Measurements from ENCODE around the gene CST8. TPM values are rescaled to one million over a fixed set of nuclear protein-coding genes. Genes with fewer than 3 reads are reported as not detected.

Gene CST8, protein sequence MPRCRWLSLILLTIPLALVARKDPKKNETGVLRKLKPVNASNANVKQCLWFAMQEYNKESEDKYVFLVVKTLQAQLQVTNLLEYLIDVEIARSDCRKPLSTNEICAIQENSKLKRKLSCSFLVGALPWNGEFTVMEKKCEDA
- not detected for polyA plus RNA-seq (2013)

DNA sequence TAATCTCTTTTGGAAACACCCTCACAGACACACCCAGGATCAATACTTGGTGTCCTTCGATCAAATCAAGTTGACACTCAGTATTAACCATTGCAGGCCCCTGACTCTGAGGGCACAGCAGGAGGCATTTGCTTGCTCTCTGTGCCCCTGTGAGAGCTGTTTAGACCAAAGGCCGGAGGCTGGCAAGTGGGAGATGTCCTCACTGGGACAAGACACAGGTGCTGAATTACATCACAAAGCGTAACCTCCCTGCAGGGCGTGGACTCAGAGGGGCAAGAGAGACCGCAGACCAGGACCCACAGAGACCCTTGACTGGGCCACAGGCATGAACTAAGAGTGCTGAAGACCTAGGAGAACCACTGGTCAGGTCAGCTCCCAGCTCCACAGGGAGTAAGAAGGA is at the start of gene CST8:
TSS of gene CST8 (plus strand) at position 301 of the 400 bp plus-strand sequence. CDS start 551 bp downstream, outside the sequence.
- H3K36me3 ChIP-seq (ENCODE audit: control insufficient read depth in 4 of 4, insufficient read depth in 4 of 4, low read length in 3 of 4), result no peaks in the 10 kb centered on the region
- 93% methylated on average over 5 of the region's 5 CpGs for WGBS (ENCODE audit: insufficient coverage)
- CTCF ChIA-PET, result interaction anchor here (1.1 kb wide), 1 partner anchor 49 kb away, joined by 3 read pairs; no protein-coding TSS in a partner anchor

DNA sequence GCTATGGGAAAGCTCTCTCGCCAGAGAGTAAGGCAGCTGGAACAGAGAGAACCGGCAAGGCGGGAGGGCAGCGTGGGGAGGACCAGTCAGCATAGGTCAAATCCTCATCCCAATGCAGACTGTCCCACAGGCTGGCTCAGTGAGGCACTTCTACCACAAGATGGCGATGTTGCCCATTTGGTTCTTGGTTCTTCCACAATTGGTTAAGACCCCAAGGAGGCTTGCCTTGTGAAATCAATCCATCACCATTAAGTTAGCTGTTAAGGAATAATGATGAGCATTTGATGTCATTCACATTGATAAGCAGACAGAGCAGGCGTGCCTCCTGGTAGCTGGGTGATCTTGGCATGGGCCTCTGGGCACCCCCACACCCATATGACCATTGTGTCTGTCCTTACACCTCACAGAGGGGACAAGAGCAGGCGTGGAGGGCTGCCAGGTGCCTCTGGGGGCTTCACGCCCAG is 49.0 kb upstream of the CST8 start:
- no peaks in the 10 kb centered on the region for H3K4me1 ChIP-seq (ENCODE audit: control extremely low read depth in 1 of 4, control insufficient read depth in 4 of 4, insufficient read depth in 4 of 4, low read length in 3 of 4)
- ChIA-PET POLR2A (no interaction called here), CTCF (interaction anchor here (0.6 to 8.8 kb wide), 19 partner anchors 8 to 227 kb away, joined by 3 to 118 read pairs (median 4); partner anchors contain the start of genes CST11, CST8 and NAPB)
- no peaks in the 10 kb centered on the region for H3K27me3 ChIP-seq (replicated peaks in 2 of 5; ENCODE audit: control insufficient read depth in 4 of 5, insufficient read depth in 5 of 5, low read length in 4 of 5)
- no peak overlapping the region for H3K4me3 ChIP-seq (ENCODE audit: control insufficient read depth in 1 of 7, extremely low read depth in 1 of 7, insufficient read depth in 4 of 7, low read depth in 2 of 7, low read length in 6 of 7)
- H3K9me3 ChIP-seq (ENCODE audit: control extremely low read depth in 1 of 5, control insufficient read depth in 4 of 5, insufficient read depth in 2 of 5, low read depth in 1 of 5, low read length in 4 of 5), result no peaks in the 10 kb centered on the region
- H3K27ac ChIP-seq (ENCODE audit: insufficient read depth in 1 of 2, low read depth in 1 of 2, low read length in 2 of 2, poor library complexity in 1 of 2, severe bottlenecking in 2 of 2), result no peak overlapping the region
- WGBS (ENCODE audit: insufficient coverage), result 20% methylated on average over 8 of the region's 8 CpGs
- DNase-seq, result peak; percentile 75 to 85 (median 78)
- H3K36me3 ChIP-seq (ENCODE audit: control insufficient read depth in 4 of 4, insufficient read depth in 4 of 4, low read length in 3 of 4), result no peaks in the 10 kb centered on the region

More for the DNA sequence above, at the start of gene CST8:
- Histone ChIP-seq H3K9me3 (ENCODE audit: control extremely low read depth in 1 of 5, control insufficient read depth in 4 of 5, insufficient read depth in 2 of 5, low read depth in 1 of 5, low read length in 4 of 5) (peaks cover 0 to 2% (median under 1%) of the 10 kb centered on the region in 5 experiments), H3K4me1 (ENCODE audit: control extremely low read depth in 1 of 4, control insufficient read depth in 4 of 4, insufficient read depth in 4 of 4, low read length in 3 of 4) (no peaks in the 10 kb centered on the region), H3K27ac (ENCODE audit: insufficient read depth in 1 of 2, low read depth in 1 of 2, low read length in 2 of 2, poor library complexity in 1 of 2, severe bottlenecking in 2 of 2) (no peak within 1 kb of the TSS), H3K27me3 (replicated peaks in 2 of 5; ENCODE audit: control insufficient read depth in 4 of 5, insufficient read depth in 5 of 5, low read length in 4 of 5) (no peaks in the 10 kb centered on the region), H3K4me3 (ENCODE audit: control insufficient read depth in 1 of 7, extremely low read depth in 1 of 7, insufficient read depth in 4 of 7, low read depth in 2 of 7, low read length in 6 of 7) (no peak within 1 kb of the TSS)
- POLR2A ChIA-PET, result no interaction called here
- no peak for DNase-seq

DNA sequence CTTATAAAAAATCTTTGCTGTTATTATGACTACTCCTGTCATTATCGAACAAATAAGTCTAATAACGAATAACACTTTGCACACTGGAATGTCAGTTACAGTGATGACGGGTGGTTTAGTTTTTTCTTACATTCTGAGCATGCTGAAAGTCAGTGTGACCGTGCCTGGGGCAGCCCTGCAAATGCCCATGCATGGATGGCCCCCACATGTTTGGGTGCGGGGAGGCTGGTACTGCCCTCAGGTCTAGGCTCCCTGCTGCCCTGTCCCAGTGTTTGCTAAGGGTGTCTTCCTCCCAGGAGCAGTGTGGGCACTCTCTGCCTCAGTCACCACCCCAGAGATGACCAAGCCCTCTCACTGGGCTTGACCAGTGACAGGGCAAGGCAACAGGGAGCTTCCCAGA is 48.5 kb upstream of the CST8 start:
- H3K4me3 ChIP-seq (ENCODE audit: control insufficient read depth in 1 of 7, extremely low read depth in 1 of 7, insufficient read depth in 4 of 7, low read depth in 2 of 7, low read length in 6 of 7), result no peak overlapping the region
- no peak for DNase-seq
- WGBS (ENCODE audit: insufficient coverage), result 97% methylated on average over 4 of the region's 5 CpGs
- ChIA-PET CTCF (interaction anchor here (0.6 to 8.8 kb wide), 20 partner anchors 9 to 226 kb away, joined by 3 to 118 read pairs (median 4); partner anchors contain the start of genes CST11, CST8 and NAPB), POLR2A (no interaction called here)
- H3K4me1 ChIP-seq (ENCODE audit: control extremely low read depth in 1 of 4, control insufficient read depth in 4 of 4, insufficient read depth in 4 of 4, low read length in 3 of 4), result no peaks in the 10 kb centered on the region
- H3K27me3 ChIP-seq (replicated peaks in 2 of 5; ENCODE audit: control insufficient read depth in 4 of 5, insufficient read depth in 5 of 5, low read length in 4 of 5), result no peaks in the 10 kb centered on the region
- no peaks in the 10 kb centered on the region for H3K36me3 ChIP-seq (ENCODE audit: control insufficient read depth in 4 of 4, insufficient read depth in 4 of 4, low read length in 3 of 4)
- H3K27ac ChIP-seq (ENCODE audit: insufficient read depth in 1 of 2, low read depth in 1 of 2, low read length in 2 of 2, poor library complexity in 1 of 2, severe bottlenecking in 2 of 2), result no peak overlapping the region
- H3K9me3 ChIP-seq (ENCODE audit: control extremely low read depth in 1 of 5, control insufficient read depth in 4 of 5, insufficient read depth in 2 of 5, low read depth in 1 of 5, low read length in 4 of 5), result no peaks in the 10 kb centered on the region

DNA sequence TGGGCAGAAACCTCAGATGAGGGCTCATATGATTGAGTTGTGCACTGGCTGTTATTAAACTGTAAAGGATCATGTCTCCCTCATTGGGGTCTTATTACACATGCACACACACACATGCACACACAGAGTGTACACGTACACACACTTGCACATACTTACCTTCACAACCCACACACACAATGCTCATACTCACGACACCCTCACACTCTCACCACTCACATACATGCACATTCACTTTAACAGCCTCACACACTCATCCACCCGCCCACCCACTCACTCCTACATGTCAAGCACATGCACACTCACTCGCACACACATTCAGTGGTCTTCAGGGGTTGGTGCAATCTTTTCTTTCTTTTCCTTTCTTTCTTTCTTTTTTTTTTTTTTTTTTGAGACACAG is 46.1 kb upstream of the CST8 start:
- ChIA-PET CTCF (interaction anchor here (0.6 to 8.8 kb wide), 6 partner anchors 9 to 1309 kb away, joined by 3 to 118 read pairs (median 6); no protein-coding TSS in a partner anchor), POLR2A (no interaction called here)
- Histone ChIP-seq H3K4me1 (ENCODE audit: control extremely low read depth in 1 of 4, control insufficient read depth in 4 of 4, insufficient read depth in 4 of 4, low read length in 3 of 4) (peaks cover 0 to 9% (median 4%) of the 10 kb centered on the region in 4 experiments), H3K27me3 (replicated peaks in 2 of 5; ENCODE audit: control insufficient read depth in 4 of 5, insufficient read depth in 5 of 5, low read length in 4 of 5) (no peaks in the 10 kb centered on the region), H3K27ac (ENCODE audit: insufficient read depth in 1 of 2, low read depth in 1 of 2, low read length in 2 of 2, poor library complexity in 1 of 2, severe bottlenecking in 2 of 2) (no peak overlapping the region), H3K4me3 (ENCODE audit: control insufficient read depth in 1 of 7, extremely low read depth in 1 of 7, insufficient read depth in 4 of 7, low read depth in 2 of 7, low read length in 6 of 7) (no peak overlapping the region), H3K36me3 (ENCODE audit: control insufficient read depth in 4 of 4, insufficient read depth in 4 of 4, low read length in 3 of 4) (no peaks in the 10 kb centered on the region), H3K9me3 (ENCODE audit: control extremely low read depth in 1 of 5, control insufficient read depth in 4 of 5, insufficient read depth in 2 of 5, low read depth in 1 of 5, low read length in 4 of 5) (no peaks in the 10 kb centered on the region)
- no peak for DNase-seq
- 100% methylated on average over 4 of the region's 4 CpGs for WGBS (ENCODE audit: insufficient coverage)

DNA sequence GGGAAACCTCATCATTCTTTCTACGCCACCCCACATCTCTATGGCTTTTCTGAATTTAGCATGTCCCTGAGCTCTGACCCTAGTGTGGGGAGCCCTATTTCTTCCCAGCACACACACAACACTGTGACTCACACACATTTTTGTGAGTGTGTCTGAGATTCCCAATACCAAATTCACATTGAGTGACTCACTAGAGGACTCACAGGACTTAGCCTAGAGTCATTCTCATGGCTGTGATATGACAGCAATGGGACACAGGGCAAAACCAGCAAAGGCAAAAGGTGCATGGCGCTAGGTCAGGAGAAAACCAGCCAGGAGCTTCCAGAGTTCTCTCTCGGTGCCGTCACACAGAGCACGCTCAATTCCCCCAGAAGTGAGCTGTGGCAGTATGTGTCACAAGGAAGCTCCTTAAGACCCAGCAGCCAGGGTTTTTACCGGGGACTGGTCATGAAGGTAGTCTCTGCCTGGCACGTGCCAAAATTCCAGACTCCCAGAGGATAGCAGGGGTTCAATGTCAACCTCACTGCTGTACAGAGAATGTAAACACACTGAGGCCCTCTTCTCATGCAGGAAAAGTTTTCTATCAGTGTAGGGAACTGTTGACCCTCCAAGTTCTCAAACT is 45.2 kb upstream of the CST8 start:
- Histone ChIP-seq H3K27me3 (replicated peaks in 2 of 5; ENCODE audit: control insufficient read depth in 4 of 5, insufficient read depth in 5 of 5, low read length in 4 of 5) (no peaks in the 10 kb centered on the region), H3K27ac (ENCODE audit: insufficient read depth in 1 of 2, low read depth in 1 of 2, low read length in 2 of 2, poor library complexity in 1 of 2, severe bottlenecking in 2 of 2) (no peak overlapping the region), H3K36me3 (ENCODE audit: control insufficient read depth in 4 of 4, insufficient read depth in 4 of 4, low read length in 3 of 4) (no peaks in the 10 kb centered on the region), H3K4me3 (ENCODE audit: control insufficient read depth in 1 of 7, extremely low read depth in 1 of 7, insufficient read depth in 4 of 7, low read depth in 2 of 7, low read length in 6 of 7) (no peak overlapping the region), H3K4me1 (ENCODE audit: control extremely low read depth in 1 of 4, control insufficient read depth in 4 of 4, insufficient read depth in 4 of 4, low read length in 3 of 4) (peaks cover 0 to 9% (median 4%) of the 10 kb centered on the region in 4 experiments), H3K9me3 (ENCODE audit: control extremely low read depth in 1 of 5, control insufficient read depth in 4 of 5, insufficient read depth in 2 of 5, low read depth in 1 of 5, low read length in 4 of 5) (no peaks in the 10 kb centered on the region)
- POLR2A ChIA-PET, result no interaction called here
- CTCF ChIA-PET, result interaction anchor here (0.6 to 8.8 kb wide), 9 partner anchors 10 to 1310 kb away, joined by 3 to 118 read pairs (median 5); no protein-coding TSS in a partner anchor
- no peak for DNase-seq
- 100% methylated on average over 7 of the region's 7 CpGs for WGBS (ENCODE audit: insufficient coverage)

DNA sequence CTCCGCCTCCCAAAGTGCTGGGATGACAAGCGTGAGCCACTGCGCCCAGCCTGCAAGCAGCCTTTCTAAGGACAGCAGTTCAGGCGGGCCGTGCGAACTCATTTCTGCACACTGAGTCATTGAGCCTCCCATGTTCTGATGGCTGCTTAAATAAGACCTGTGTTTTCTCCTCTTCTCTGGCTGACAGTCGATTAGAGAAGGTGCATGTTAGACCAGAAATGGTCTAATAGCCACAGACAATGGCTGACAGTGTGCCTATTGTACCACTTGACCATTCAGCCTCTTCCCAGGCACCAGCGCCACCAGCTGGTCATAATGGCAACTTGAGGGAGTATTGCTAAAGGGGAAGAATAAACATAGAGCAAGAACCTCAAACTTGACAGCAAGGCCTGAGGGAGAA is 44.4 kb upstream of the CST8 start:
- H3K27me3 ChIP-seq (replicated peaks in 2 of 5; ENCODE audit: control insufficient read depth in 4 of 5, insufficient read depth in 5 of 5, low read length in 4 of 5), result no peaks in the 10 kb centered on the region
- no peak for DNase-seq
- no peaks in the 10 kb centered on the region for H3K36me3 ChIP-seq (ENCODE audit: control insufficient read depth in 4 of 4, insufficient read depth in 4 of 4, low read length in 3 of 4)
- no peaks in the 10 kb centered on the region for H3K9me3 ChIP-seq (ENCODE audit: control extremely low read depth in 1 of 5, control insufficient read depth in 4 of 5, insufficient read depth in 2 of 5, low read depth in 1 of 5, low read length in 4 of 5)
- H3K4me3 ChIP-seq (ENCODE audit: control insufficient read depth in 1 of 7, extremely low read depth in 1 of 7, insufficient read depth in 4 of 7, low read depth in 2 of 7, low read length in 6 of 7), result no peak overlapping the region
- CTCF ChIA-PET, result interaction anchor here (1.2 to 8.8 kb wide), 6 partner anchors 9 to 163 kb away, joined by 4 to 118 read pairs (median 4); partner anchors contain the start of gene NXT1
- WGBS (ENCODE audit: insufficient coverage), result 88% methylated on average over 7 of the region's 8 CpGs
- H3K4me1 ChIP-seq (ENCODE audit: control extremely low read depth in 1 of 4, control insufficient read depth in 4 of 4, insufficient read depth in 4 of 4, low read length in 3 of 4), result peaks cover 0 to 9% (median 4%) of the 10 kb centered on the region in 4 experiments
- POLR2A ChIA-PET, result no interaction called here
- no peak overlapping the region for H3K27ac ChIP-seq (ENCODE audit: insufficient read depth in 1 of 2, low read depth in 1 of 2, low read length in 2 of 2, poor library complexity in 1 of 2, severe bottlenecking in 2 of 2)

DNA sequence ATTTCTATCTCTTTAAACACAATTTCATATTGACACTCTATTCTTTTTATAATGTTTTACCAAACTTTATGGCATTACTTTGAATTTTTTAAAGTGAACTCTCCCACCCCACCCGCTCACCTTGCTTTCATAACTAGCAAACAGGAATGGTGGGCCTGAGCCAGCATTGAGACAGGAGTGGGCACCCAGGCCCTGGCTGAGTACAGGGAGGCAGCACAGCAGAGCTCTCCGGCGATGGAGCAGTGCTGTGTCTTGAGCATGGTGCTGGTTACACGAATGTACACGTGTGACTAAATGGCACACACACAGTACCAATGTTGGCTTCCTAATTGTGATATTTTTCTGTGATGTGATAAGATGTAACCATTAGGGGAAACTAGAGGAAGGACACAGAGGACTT is 42.8 kb upstream of the CST8 start:
- POLR2A ChIA-PET, result no interaction called here
- no peak for DNase-seq
- WGBS (ENCODE audit: insufficient coverage), result 100% methylated on average over 1 of the region's 5 CpGs

More for the DNA sequence above, 42.8 kb upstream of the CST8 start:
- Histone ChIP-seq H3K9me3 (ENCODE audit: control extremely low read depth in 1 of 5, control insufficient read depth in 4 of 5, insufficient read depth in 2 of 5, low read depth in 1 of 5, low read length in 4 of 5) (no peaks in the 10 kb centered on the region), H3K4me3 (ENCODE audit: control insufficient read depth in 1 of 7, extremely low read depth in 1 of 7, insufficient read depth in 4 of 7, low read depth in 2 of 7, low read length in 6 of 7) (no peak overlapping the region), H3K4me1 (ENCODE audit: control extremely low read depth in 1 of 4, control insufficient read depth in 4 of 4, insufficient read depth in 4 of 4, low read length in 3 of 4) (peaks cover 0 to 9% (median 4%) of the 10 kb centered on the region in 4 experiments), H3K36me3 (ENCODE audit: control insufficient read depth in 4 of 4, insufficient read depth in 4 of 4, low read length in 3 of 4) (no peaks in the 10 kb centered on the region), H3K27me3 (replicated peaks in 2 of 5; ENCODE audit: control insufficient read depth in 4 of 5, insufficient read depth in 5 of 5, low read length in 4 of 5) (no peaks in the 10 kb centered on the region), H3K27ac (ENCODE audit: insufficient read depth in 1 of 2, low read depth in 1 of 2, low read length in 2 of 2, poor library complexity in 1 of 2, severe bottlenecking in 2 of 2) (no peak overlapping the region)
- CTCF ChIA-PET, result interaction anchor here (0.6 to 2.3 kb wide), 2 partner anchors 11 to 31 kb away, joined by 3 to 5 read pairs; no protein-coding TSS in a partner anchor

All from common myeloid progenitor, CD34-positive (primary cell).